ENCODE results near the gene MC2R.

MC2R gene

GRCh38 chr18:13835202-13835601, 80.1 kb downstream of the MC2R start:
- H3K9ac ChIP-seq (ENCODE audit: low read length), result no peak overlapping the region
- TF ChIP-seq CTCF (IDR thresholded peaks at IDR 0.05; ENCODE audit: insufficient read depth, low read length, poor library complexity, severe bottlenecking), result no peak
- no peak for TF ChIP-seq EZH2phosphoT487 (conservative IDR thresholded peaks at IDR 0.05; ENCODE audit: low read length)
- no peaks in the 10 kb centered on the region for H3K27me3 ChIP-seq (ENCODE audit: low read length)
- no peaks in the 10 kb centered on the region for H4K20me1 ChIP-seq (ENCODE audit: low read depth, low read length)
- no peaks in the 10 kb centered on the region for H3K9me3 ChIP-seq (ENCODE audit: insufficient read depth, low read length)
- H2AFZ ChIP-seq (ENCODE audit: low read depth, low read length, severe bottlenecking), result no peak overlapping the region
- H3K79me2 ChIP-seq (ENCODE audit: insufficient read depth, low read length), result no peaks in the 10 kb centered on the region
- no peaks in the 10 kb centered on the region for H3K9me2 ChIP-seq (replicated peaks; ENCODE audit: insufficient read depth, low read length)
- no peak overlapping the region for H3K27ac ChIP-seq (ENCODE audit: low read depth, low read length)
- H3K36me3 ChIP-seq (ENCODE audit: low read length), result no peaks in the 10 kb centered on the region
- no peak overlapping the region for H3K4me2 ChIP-seq (ENCODE audit: low read depth, low read length, poor library complexity, severe bottlenecking)
- no peak overlapping the region for H3K4me3 ChIP-seq (ENCODE audit: insufficient read depth, low read length, poor library complexity, severe bottlenecking)
- H3F3A ChIP-seq (ENCODE audit: insufficient read depth), result no peaks in the 10 kb centered on the region

GRCh38 chr18:13834496-13835015, 80.8 kb downstream of the MC2R start:
- no peaks in the 10 kb centered on the region for H3K9me2 ChIP-seq (replicated peaks; ENCODE audit: insufficient read depth, low read length)
- no peak overlapping the region for H3K9ac ChIP-seq (ENCODE audit: low read length)
- H3K36me3 ChIP-seq (ENCODE audit: low read length), result no peaks in the 10 kb centered on the region
- no peaks in the 10 kb centered on the region for H4K20me1 ChIP-seq (ENCODE audit: low read depth, low read length)
- H3K27ac ChIP-seq (ENCODE audit: low read depth, low read length), result no peak overlapping the region
- no peaks in the 10 kb centered on the region for H3K27me3 ChIP-seq (ENCODE audit: low read length)
- TF ChIP-seq CTCF (IDR thresholded peaks at IDR 0.05; ENCODE audit: insufficient read depth, low read length, poor library complexity, severe bottlenecking), result no peak
- TF ChIP-seq EZH2phosphoT487 (conservative IDR thresholded peaks at IDR 0.05; ENCODE audit: low read length), result no peak
- H3K4me2 ChIP-seq (ENCODE audit: low read depth, low read length, poor library complexity, severe bottlenecking), result no peak overlapping the region
- H3F3A ChIP-seq (ENCODE audit: insufficient read depth), result no peaks in the 10 kb centered on the region
- H3K4me3 ChIP-seq (ENCODE audit: insufficient read depth, low read length, poor library complexity, severe bottlenecking), result no peak overlapping the region
- no peak overlapping the region for H2AFZ ChIP-seq (ENCODE audit: low read depth, low read length, severe bottlenecking)
- no peaks in the 10 kb centered on the region for H3K79me2 ChIP-seq (ENCODE audit: insufficient read depth, low read length)
- no peaks in the 10 kb centered on the region for H3K9me3 ChIP-seq (ENCODE audit: insufficient read depth, low read length)

Data from SU-DHL-6 (cell line).